HepG2 (cell line): Measurements from ENCODE around the gene AGBL3. TPM values are rescaled to one million over a fixed set of nuclear protein-coding genes. Genes with fewer than 3 reads are reported as not detected.

Source experiments
- ARNT2 ChIP-seq: sonication (generic); formaldehyde crosslinking; IDR thresholded peaks from 2 replicates; pipeline ENCODE4 v1.8.0; 2022; ENCODE audit warnings: mild to moderate bottlenecking, low read depth, missing genetic modification reagents, moderate library complexity
- CBX5 ChIP-seq: sonication (generic); formaldehyde crosslinking; IDR thresholded peaks from 2 replicates; pipeline ENCODE4 v1.4.0; 2020; ENCODE audit warnings: missing genetic modification reagents, borderline replicate concordance
- KDM3A ChIP-seq: IDR thresholded peaks from 2 replicates; pipeline ENCODE4 v1.6.1; 2018; ENCODE audit warnings: low read depth, missing compliant biosample characterization
- KLF12 ChIP-seq: sonication (generic); formaldehyde crosslinking; IDR thresholded peaks from 2 replicates; pipeline ENCODE4 v1.4.0; 2020; ENCODE audit warnings: missing genetic modification reagents, borderline replicate concordance
- PHF8 ChIP-seq: sonication (generic); formaldehyde crosslinking; IDR thresholded peaks from 2 replicates; pipeline ENCODE4 v1.5.0; 2020; ENCODE audit warnings: missing genetic modification reagents
- RXRA ChIP-seq: sonication (generic); formaldehyde crosslinking; IDR thresholded peaks from 2 replicates; pipeline ENCODE4 v1.5.1; 2020; ENCODE audit warnings: missing genetic modification reagents
- SIX4 ChIP-seq: sonication (generic); formaldehyde crosslinking; IDR thresholded peaks from 2 replicates; pipeline ENCODE4 v1.4.0; 2020; ENCODE audit warnings: missing genetic modification reagents
- SYNCRIP ChIP-seq: fragments of 200-400 bp; formaldehyde crosslinking; IDR thresholded peaks from 2 replicates; pipeline ENCODE4 v1.6.1; 2018; ENCODE audit warnings: mild to moderate bottlenecking, low read depth, low read length; ENCODE audit not compliant: insufficient read depth
- ZNF121 ChIP-seq: sonication (generic); formaldehyde crosslinking; IDR thresholded peaks from 2 replicates; pipeline ENCODE4 v1.5.0; 2020; ENCODE audit warnings: mild to moderate bottlenecking, missing genetic modification reagents
- ZNF382 ChIP-seq: sonication (generic); formaldehyde crosslinking; IDR thresholded peaks from 2 replicates; pipeline ENCODE4 v1.5.0; 2020; ENCODE audit warnings: missing genetic modification reagents, mild to moderate bottlenecking, borderline replicate concordance
- ZNF567 ChIP-seq: sonication (generic); formaldehyde crosslinking; IDR thresholded peaks from 2 replicates; pipeline ENCODE4 v1.8.1; 2023; ENCODE audit warnings: mild to moderate bottlenecking, missing genetic modification reagents, borderline replicate concordance
- polyA plus RNA-seq, 8 experiments: library from polyadenylated mRNA; depleted of rRNA in 3 of 8; stranded (reverse) in 7 of 8; unstranded in 1 of 8; fragments of >200 nt; fragmentation: Illumina TruSeq in 4 of 8; extraction: Trizol in 4 of 8; gene quantifications; 2 replicates each; pipeline versions ENCODE4 v1.2.1 to v1.2.3, GENCODE V29; 2011 to 2016; ENCODE audit warnings: low read depth in 4 of 8, missing spikeins in 1 of 8, mixed read lengths in 1 of 8; ENCODE audit not compliant: insufficient read depth in 1 of 8
- total RNA-seq, 5 experiments: library from RNA; depleted of rRNA; stranded (reverse); fragments of >200 nt; fragmentation: Illumina TruSeq; extraction: Trizol; gene quantifications; 2 replicates each; pipeline ENCODE4 v1.2.3, GENCODE V29; 2016; ENCODE audit warnings: low read depth in 1 of 5
- TF ChIP-seq, protein P1 (sequence below): sonication (generic); formaldehyde crosslinking; IDR thresholded peaks from 2 replicates; pipeline ENCODE4 v1.5.1; 2020; ENCODE audit warnings: mild to moderate bottlenecking, missing genetic modification reagents
- TF ChIP-seq, protein P2 (sequence below): sonication (generic); formaldehyde crosslinking; IDR thresholded peaks from 2 replicates; pipeline ENCODE4 v1.5.0; 2020; ENCODE audit warnings: mild to moderate bottlenecking, missing genetic modification reagents, moderate library complexity
- TF ChIP-seq, protein P3 (sequence below): sonication (generic); formaldehyde crosslinking; conservative IDR thresholded peaks from 2 replicates; pipeline ENCODE4 v1.8.0; 2022; ENCODE audit warnings: low read depth, missing genetic modification reagents
- TF ChIP-seq, protein P4 (sequence below), 2 experiments: sonication (generic) in 1 of 2; formaldehyde crosslinking in 1 of 2; IDR thresholded peaks; 2 replicates each; pipeline versions ENCODE4 v1.6.1 to v1.9.0; 2014 to 2022; ENCODE audit warnings: antibody characterized with exemption in 1 of 2, borderline replicate concordance in 1 of 2, inconsistent platforms in 1 of 2, low read depth in 1 of 2, missing genetic modification reagents in 1 of 2

Gene AGBL3
- total and polyA plus RNA-seq, 2 of the 13 experiments (the other 11 are each of a cell fraction or from before 2014, with no cell fraction given): 2.2 to 7.2 TPM

DNA sequence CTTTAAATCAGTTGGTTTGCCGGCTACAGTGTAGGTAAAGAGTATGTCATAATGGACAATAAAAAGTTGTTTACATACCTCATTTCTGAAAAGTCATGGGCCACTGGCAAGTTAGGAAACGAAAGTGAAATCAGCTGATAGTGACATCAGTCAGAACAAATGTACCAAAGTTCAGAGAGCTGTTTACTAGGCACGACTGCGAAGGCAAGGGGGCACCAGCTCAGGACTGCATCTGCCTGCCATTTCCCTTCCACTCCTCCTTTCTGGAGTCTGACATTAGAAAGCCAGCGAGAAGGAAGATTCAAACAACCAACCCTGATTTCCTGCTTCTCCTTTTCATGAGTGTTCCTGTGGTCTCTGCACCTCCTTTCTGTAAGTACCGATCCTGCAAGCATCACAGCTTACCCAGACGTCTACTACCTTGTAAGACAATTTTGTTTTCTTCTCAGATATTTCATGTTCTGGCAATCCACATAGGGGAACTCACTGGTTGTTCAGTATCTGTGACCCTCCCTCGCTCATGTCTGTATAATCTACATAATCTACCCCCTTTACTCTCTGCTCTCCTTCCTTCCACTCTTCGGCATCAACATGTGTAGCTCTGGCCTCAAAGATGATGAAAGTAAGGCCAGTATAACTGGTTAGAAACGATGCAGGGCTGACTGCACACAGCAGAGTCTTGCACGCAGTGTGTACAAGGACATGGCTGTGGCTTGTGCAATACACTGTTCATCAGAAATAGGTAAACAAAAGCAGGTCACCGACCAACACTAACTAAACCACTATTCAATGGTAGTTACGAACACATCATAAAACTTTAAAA is 161.8 kb downstream of the AGBL3 start, which contains the start of gene TMEM140 (continued):
- TF ChIP-seq, protein P1, sequence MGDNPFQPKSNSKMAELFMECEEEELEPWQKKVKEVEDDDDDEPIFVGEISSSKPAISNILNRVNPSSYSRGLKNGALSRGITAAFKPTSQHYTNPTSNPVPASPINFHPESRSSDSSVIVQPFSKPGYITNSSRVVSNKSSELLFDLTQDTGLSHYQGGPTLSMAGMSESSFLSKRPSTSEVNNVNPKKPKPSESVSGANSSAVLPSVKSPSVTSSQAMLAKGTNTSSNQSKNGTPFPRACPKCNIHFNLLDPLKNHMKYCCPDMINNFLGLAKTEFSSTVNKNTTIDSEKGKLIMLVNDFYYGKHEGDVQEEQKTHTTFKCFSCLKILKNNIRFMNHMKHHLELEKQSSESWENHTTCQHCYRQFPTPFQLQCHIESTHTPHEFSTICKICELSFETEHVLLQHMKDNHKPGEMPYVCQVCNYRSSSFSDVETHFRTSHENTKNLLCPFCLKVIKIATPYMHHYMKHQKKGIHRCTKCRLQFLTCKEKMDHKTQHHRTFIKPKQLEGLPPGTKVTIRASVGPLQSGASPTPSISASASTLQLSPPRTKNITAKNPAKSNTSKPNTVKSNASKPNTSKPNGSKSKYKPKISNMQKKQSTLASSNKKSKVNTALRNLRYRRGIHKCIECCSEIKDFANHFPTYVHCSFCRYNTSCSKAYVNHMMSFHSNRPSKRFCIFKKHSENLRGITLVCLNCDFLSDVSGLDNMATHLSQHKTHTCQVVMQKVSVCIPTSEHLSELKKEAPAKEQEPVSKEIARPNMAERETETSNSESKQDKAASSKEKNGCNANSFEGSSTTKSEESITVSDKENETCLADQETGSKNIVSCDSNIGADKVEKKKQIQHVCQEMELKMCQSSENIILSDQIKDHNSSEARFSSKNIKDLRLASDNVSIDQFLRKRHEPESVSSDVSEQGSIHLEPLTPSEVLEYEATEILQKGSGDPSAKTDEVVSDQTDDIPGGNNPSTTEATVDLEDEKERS: peak; percentile 65; the same call in 1 of the 2 replicates
- TF ChIP-seq RXRA (CRISPR knock-in tag) (no peak; the same call in 1 of the 2 replicates), ZNF567 (CRISPR knock-in tag) (no peak), SYNCRIP (no peak), PHF8 (peak; percentile 52), KLF12 (CRISPR knock-in tag) (peak; percentile 69; the same call in 1 of the 2 replicates), ZNF121 (peak; percentile 44; the same call in 1 of the 2 replicates), SIX4 (CRISPR knock-in tag) (no peak), ARNT2 (CRISPR knock-in tag) (peak; percentile 32; the same call in 1 of the 2 replicates), KDM3A (CRISPR knock-in tag) (0 out of 2 replicates have a peak, but pooled peaks have one; percentile 28), ZNF382 (CRISPR knock-in tag) (no peak), CBX5 (CRISPR knock-in tag) (peak; percentile 56; the same call in 1 of the 2 replicates)
- TF ChIP-seq, protein P2, sequence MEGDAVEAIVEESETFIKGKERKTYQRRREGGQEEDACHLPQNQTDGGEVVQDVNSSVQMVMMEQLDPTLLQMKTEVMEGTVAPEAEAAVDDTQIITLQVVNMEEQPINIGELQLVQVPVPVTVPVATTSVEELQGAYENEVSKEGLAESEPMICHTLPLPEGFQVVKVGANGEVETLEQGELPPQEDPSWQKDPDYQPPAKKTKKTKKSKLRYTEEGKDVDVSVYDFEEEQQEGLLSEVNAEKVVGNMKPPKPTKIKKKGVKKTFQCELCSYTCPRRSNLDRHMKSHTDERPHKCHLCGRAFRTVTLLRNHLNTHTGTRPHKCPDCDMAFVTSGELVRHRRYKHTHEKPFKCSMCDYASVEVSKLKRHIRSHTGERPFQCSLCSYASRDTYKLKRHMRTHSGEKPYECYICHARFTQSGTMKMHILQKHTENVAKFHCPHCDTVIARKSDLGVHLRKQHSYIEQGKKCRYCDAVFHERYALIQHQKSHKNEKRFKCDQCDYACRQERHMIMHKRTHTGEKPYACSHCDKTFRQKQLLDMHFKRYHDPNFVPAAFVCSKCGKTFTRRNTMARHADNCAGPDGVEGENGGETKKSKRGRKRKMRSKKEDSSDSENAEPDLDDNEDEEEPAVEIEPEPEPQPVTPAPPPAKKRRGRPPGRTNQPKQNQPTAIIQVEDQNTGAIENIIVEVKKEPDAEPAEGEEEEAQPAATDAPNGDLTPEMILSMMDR (CRISPR knock-in tag): no peak; the same call in 1 of the 2 replicates
- TF ChIP-seq, protein P3, sequence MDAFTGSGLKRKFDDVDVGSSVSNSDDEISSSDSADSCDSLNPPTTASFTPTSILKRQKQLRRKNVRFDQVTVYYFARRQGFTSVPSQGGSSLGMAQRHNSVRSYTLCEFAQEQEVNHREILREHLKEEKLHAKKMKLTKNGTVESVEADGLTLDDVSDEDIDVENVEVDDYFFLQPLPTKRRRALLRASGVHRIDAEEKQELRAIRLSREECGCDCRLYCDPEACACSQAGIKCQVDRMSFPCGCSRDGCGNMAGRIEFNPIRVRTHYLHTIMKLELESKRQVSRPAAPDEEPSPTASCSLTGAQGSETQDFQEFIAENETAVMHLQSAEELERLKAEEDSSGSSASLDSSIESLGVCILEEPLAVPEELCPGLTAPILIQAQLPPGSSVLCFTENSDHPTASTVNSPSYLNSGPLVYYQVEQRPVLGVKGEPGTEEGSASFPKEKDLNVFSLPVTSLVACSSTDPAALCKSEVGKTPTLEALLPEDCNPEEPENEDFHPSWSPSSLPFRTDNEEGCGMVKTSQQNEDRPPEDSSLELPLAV (CRISPR knock-in tag): no peak
- TF ChIP-seq, protein P4, sequence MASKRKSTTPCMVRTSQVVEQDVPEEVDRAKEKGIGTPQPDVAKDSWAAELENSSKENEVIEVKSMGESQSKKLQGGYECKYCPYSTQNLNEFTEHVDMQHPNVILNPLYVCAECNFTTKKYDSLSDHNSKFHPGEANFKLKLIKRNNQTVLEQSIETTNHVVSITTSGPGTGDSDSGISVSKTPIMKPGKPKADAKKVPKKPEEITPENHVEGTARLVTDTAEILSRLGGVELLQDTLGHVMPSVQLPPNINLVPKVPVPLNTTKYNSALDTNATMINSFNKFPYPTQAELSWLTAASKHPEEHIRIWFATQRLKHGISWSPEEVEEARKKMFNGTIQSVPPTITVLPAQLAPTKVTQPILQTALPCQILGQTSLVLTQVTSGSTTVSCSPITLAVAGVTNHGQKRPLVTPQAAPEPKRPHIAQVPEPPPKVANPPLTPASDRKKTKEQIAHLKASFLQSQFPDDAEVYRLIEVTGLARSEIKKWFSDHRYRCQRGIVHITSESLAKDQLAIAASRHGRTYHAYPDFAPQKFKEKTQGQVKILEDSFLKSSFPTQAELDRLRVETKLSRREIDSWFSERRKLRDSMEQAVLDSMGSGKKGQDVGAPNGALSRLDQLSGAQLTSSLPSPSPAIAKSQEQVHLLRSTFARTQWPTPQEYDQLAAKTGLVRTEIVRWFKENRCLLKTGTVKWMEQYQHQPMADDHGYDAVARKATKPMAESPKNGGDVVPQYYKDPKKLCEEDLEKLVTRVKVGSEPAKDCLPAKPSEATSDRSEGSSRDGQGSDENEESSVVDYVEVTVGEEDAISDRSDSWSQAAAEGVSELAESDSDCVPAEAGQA (IDR thresholded peaks at IDR 0.05; ENCODE audit: low read depth): no peak
- TF ChIP-seq, protein P4 (CRISPR knock-in tag; IDR thresholded peaks at IDR 0.05; ENCODE audit: borderline replicate concordance): no peak
